ENCODE results near the gene UTS2B.

DNA sequence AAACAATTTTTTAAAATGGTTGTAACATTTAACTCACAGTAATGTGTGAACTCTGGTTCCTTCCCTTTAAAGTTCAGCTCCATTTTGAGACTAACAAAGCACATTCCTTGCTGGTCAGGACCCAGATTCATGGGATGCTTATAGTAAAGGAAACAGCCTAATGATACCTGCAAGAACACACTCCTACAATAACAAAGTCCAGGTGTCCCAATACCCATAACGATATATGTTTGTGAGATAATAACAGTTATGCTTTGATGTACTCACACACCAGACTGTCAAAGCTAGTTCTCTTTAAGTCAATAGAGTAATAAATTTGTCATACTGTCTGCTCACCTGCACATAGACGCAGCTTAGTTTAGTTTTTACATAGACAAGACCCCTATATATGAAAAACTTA is 17.0 kb downstream of the UTS2B start:
- TF ChIP-seq, protein P1, sequence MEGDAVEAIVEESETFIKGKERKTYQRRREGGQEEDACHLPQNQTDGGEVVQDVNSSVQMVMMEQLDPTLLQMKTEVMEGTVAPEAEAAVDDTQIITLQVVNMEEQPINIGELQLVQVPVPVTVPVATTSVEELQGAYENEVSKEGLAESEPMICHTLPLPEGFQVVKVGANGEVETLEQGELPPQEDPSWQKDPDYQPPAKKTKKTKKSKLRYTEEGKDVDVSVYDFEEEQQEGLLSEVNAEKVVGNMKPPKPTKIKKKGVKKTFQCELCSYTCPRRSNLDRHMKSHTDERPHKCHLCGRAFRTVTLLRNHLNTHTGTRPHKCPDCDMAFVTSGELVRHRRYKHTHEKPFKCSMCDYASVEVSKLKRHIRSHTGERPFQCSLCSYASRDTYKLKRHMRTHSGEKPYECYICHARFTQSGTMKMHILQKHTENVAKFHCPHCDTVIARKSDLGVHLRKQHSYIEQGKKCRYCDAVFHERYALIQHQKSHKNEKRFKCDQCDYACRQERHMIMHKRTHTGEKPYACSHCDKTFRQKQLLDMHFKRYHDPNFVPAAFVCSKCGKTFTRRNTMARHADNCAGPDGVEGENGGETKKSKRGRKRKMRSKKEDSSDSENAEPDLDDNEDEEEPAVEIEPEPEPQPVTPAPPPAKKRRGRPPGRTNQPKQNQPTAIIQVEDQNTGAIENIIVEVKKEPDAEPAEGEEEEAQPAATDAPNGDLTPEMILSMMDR (IDR thresholded peaks at IDR 0.05), result no peak
- no peak for TF ChIP-seq RCOR1 (IDR thresholded peaks at IDR 0.05; ENCODE audit: low read length)
